GM19043 (cell line): ENCODE results near the gene ACBD4.
"Not testable (repeated sequence)": the region's sequence is repeated elsewhere in the genome, so short reads cannot be mapped to it uniquely, and the experiment has no call there.

ENCODE experiments used
- ATAC-seq: cut with Tn5 transposase; IDR thresholded peaks from one replicate; pipeline ENCODE4 v1.9.1; 2021; ENCODE audit warnings: low read depth; ENCODE audit not compliant: unreplicated experiment

The ACBD4 gene

DNA sequence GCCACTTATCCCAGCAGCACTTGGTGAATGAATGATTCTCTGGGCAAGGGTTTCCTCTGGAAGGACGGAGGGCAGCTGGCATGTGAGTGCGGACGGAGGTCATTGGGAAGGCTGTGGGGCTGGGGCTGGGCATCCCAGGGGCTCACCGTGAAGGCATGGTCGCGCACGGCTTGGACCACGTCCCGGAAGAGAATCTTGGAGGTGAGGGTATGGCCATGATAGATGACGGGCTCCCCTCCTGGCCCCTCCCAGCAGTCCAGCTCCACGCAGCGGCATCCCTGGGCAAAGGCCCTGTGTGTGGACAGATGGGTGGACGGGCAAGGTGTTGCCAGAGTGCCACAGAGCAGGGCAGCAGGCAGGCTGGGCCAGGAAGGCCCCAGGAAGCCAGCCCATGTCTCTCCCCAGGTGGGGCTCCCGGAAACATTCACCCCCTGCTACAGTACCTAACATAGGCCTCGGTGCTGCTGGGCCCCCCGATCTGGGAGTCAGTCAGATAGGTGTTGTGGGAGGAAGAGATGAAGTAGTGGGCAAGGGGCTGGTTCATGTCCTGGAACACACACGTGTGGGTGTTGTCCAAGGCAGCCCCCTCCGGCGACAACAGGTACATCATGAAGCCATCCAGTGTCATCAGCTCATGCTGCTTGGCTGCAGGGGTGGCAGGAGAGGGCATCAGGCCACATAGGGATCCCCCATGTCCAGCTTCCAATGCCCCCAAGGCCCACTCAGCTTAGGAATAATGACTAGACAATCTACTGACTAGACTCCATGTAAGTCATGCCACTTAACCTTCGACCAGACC is 17.4 kb upstream of the ACBD4 start:
- ATAC-seq = no peak

DNA sequence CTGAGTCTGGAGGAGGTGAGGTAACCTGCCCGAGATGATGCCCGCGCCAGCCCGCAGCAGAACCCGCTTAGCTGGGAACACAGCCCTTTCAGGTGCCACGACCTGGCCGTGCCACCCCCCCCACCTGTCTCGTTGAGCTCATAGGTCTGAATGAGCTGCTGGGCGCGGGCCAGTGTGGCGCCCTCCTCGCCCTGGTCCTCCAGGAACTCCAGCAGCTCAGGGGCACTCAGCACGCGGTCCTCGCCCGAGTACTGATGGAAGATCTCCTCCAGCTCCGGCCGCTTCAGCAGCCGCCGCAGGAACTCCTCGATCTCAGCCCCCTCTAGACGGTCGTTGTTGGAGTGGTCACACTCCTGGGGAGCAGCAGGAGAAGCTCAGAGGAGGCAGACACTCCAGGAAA is 16.8 kb upstream of the ACBD4 start:
- no peak for ATAC-seq

DNA sequence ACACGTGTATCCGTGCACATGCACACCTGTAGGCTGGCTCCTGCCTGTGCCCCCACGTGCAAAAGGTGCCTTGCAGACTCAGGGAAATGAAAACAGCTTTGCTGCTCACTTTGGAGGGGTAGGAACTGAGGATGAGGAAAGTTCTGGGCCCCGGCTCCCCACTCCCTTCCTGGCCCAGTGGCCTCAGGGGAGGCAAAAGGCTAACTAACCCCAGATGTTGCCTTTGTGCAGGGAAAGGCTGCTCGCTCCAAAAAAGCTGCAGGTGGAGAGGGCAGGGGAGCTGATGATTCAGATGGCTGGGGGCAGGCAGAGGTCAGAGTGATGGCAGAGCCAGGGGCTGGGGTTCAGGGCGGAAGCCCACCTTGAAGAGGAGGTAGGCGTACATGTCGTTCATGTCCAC is 15.5 kb upstream of the ACBD4 start:
- ATAC-seq = no peak

DNA sequence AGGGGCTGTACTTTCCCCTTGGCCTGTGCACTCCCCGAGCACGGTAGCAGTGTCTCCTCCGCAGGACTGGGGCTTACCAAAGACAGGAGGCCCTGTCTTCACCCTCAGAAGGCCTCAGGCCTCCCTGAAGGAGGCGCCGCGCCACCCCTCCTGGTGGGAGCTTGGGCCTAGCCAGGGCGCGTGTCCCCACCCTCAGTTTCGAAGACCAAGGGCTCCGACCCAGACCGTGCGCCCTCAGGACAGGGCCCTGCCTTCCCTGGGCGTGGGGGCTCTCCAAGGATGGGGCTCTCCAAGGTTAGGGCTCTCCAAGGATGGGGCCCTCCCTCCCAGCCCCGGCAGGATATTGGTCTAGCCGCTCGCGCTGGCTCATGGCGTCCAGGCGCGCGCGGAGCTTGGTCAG is 14.9 kb upstream of the ACBD4 start:
- ATAC-seq = no peak

DNA sequence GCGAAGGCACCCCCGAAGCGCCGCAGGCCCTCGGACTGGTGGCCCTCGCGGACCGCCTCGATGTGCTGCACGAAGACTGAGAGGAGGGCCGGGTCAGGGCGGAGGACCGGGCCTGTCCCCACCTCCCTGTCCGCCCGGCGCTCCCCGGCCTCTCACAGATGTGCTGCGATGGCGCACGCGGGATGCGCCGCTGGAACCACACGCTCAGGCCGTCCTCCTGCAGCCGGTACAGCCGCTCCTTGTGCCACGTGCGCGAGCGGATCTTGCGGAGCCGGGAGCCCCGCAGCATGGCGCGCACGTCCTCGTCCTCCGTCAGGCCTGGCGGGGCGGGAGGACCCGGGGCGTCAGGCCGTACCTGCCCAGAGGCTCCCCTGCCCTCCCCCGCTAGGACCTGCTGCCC is 14.4 kb upstream of the ACBD4 start:
- ATAC-seq = no peak

DNA sequence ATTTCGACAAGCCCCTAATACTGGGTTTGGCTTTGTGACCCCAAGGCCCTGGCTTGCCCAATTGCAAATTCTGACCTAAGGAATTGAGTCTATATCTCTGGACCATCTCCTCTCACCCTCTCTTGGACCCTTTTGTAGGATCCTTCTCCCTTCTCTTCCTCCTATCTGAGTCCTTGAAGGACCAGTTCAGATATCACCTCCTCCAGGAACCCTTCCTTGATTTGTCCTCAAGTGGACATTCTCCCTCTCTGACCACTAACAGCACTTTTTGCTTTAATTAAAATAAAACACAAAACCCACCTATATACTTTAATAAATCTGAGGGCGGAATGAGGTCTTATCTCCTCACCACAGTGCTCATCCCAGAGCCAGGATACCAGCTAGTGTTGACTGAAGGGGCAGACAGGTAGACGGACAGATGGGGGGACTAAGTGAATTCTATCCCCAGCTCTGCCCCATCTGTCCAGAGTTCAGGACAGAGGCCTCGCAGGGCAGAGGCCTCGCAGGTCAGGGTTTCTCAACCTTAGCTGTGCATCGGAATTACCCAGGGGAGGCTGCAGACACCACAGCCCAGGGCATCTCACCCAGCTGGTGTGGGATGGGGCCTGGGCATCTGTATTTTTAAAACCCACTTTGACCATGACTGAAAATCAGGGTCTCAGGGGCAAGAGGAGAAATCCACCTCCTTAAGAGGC is 12.3 kb upstream of the ACBD4 start:
- no peak for ATAC-seq

DNA sequence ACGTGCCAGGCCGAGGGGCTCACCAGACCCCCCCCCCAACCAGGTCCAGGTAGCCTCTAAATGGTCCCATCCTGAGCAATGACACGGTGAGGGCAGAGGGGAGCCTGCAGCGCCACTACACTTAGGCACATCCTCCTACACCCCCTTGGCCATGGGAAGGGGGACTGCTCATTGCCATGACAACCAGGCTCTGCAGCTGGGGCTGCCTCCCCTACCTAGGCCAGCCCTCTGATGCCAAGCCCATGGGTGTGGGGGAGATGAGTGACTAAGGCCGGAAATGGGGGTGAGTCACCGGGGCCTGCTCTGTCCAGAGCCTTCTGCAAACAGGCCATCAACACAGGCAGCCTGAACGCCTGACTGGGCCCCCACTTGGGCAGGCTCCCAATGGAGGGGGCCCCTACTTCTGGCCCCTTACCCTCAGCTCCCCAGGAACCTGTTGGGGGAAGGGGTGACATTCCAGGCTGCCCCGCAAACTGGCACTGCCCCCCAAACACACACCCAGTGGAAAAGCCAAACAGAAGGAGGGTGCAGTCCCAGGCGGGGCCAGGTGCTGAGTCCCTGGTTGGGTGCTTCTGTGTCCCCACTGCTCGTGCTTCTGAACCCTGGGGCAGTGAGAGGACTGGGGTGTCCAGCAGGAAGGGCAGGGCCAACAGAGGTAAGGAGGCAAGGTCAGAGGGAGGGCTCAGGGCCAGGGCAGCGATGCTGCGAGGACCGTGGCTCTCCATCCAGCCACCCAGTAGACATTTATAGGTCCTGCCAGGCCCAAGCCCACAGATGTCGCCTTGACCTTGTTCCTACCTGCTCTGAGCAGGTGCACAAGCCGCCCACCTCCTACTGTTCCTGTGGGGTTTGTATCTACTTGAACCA is 11.3 kb upstream of the ACBD4 start:
- ATAC-seq = no peak

DNA sequence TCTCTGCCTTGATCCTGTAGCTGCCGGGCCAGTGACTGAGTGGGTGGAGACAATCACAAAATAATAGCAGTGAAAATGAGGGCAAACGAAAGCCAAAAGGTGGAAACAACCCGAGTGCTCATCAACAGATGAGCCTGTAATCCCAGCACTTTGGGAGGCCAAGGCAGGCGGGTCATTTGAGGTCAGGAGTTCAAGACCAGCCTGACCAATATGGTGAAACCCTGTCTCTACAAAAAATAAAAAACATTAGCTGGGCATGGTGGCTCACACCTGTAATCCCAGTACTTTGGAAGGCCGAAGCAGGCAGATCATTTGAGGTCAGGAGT is 10.7 kb upstream of the ACBD4 start:
- not testable (repeated sequence) for ATAC-seq

DNA sequence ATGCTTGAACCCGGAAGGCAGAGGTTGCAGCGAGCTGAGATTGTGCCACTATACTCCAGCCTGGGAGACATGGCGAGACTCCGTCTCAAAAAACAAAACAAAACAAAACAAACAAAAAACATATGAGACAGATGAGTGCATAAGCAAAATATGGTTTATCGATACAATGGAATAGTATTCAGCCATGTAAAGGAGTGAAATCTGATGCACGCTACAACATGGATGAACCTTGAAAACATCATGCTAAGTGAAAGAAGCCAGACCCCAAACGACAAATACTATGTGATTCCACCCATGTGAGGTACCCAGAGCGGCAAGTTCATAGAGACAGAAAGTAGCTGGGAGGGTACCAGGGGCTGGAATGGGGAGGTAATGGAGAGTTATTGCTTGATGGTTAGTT is 10.0 kb upstream of the ACBD4 start:
- ATAC-seq = no peak

DNA sequence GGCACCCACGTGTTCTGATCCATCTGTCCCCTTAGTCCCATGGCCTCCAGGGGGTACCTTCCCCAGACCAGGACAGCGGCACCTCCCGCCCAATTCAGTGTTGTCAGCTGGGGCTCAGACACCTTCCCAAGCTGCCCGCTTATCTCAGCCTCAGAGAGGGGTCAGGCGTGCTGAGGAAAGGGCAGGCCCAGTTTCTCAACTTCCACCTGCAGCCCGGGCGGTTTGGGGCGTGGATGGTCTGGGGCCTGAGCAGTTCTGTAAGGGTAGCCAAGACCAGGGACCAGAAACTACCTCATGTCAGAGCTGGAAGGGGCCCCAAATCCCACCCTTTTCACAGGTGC is 8.3 kb upstream of the ACBD4 start:
- no peak for ATAC-seq

DNA sequence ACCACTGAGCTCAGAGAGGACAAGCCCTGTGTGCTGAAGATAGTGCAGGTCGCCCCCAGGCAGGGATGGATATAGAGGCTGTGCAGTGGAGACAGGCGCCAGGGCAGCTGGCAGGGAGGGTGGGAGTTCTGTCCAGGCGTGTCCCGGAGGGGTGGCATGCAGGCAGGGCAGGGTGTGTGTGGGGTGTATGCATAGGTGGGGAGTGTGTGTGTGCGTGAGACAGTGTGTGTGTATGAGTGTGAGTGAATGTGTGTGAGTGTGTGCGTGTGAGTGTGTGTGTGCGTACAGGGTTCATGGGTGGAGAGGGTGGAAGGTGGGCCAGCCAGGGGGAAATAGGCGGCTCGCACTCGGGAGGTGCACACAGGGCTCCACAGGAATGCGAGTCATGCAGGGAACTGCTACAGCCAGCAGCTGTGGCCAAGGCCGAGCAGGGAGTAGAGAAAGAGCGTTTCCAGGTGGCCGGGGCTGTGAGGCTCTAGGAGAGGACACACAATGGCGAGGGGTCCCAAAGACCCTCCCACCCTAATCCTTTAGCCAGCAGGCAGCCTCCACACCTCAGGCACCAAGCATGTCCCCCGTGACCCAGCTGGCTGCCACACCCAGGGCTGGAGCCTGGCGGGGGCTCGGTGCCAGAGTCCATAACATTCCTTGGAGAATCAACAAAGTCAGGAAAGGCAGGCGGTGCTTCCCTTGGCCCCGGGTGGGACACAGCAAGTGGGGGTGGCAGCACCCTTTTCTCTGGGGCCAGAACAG is 7.8 kb upstream of the ACBD4 start:
- ATAC-seq = no peak

DNA sequence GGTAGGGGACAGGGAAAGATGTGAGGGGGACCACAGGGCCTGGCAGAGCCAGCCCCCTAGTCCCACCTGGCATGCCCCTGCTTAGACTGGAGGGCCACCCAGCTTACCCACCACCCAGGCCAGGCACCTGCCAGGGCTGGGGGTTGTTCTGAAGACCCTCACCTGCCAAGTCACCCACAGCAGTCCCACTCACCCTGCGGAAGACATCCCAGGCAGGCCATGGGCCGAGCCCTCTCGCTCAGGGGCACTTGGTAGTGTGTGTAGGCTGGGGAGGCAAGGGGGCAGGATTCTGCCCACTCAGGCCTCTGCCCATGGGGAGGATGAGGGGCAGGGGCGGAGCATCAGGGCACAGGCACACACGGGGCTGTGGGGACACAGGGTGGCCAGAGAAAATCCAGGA is 7.2 kb upstream of the ACBD4 start:
- no peak for ATAC-seq

DNA sequence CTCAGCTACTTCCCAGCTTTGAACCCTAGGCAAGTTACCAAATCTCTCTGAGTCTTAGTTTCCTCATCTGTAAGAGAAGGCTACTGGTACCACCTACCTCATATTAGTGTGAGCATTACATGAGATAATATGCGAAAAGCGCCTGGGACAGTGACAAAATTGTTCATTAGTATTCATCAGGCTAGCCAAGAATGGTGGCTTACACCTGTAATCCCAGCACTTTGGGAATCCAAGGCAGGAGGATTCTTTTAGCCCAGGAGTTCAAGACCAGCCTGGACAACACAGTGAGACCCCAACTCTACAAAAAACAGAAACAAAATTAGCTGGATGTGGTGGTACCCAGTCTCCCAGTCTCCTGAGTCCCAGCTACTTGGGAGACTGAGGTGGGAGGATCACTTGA is 6.5 kb upstream of the ACBD4 start:
- ATAC-seq = no peak

DNA sequence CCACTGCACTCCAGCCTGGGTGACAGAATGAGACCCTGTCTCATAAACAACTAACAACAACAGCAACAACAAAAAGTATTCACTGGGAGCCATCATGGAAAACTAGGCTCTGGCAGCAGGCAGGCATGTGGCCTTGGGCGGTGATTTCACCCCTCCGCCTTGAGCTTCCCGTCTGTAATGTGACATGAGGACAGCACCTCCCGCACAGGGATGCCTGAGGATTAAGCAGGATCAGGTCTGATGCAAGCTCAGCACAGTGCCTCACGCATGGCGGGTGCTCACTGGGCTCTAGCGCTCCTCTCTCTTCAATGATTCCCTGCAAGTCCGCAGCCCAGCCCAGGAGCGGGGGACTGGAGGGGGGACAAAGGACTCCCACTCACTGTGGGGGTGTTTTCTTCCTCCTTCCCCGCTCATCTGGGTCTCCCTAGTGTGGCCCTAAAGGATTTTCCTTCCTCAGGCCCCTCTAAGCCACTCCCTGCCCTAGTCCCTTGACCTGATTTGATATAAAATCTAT is 6.0 kb upstream of the ACBD4 start:
- no peak for ATAC-seq

DNA sequence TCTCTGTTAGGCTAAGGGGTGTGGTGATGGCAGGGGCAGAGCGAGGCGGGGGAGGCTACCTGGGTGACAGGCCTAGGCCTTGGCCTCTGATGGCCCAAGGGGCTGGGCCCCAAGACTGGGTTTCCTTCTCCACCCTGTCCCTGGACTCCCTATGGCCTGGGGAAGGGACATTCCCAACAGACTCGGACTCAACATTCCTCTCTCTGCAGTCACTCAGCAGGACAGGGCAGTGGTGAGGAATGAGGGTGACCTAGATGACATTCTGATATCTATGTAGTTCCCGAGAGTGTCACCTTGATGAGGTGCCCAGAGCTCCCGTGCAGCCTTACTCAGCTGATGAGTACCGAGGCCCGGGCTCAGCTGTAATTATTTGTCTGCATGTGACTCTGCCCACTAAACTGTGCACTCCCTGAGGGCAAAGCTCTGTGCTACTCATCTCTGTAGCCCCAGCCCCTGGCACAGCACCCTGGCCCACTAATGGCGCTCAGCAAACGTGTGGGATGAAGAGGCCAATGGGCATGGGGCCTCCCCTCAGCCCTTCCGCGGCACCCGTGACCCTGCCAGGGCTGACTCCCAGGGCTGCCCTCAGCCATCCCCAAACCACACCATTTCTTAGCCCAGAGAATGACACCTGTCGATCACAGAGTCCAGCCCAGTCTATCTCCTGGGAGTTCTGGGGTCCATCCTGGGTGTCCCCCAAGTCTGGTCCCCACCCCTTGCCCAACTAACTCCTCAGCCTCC is 5.4 kb upstream of the ACBD4 start:
- no peak for ATAC-seq

DNA sequence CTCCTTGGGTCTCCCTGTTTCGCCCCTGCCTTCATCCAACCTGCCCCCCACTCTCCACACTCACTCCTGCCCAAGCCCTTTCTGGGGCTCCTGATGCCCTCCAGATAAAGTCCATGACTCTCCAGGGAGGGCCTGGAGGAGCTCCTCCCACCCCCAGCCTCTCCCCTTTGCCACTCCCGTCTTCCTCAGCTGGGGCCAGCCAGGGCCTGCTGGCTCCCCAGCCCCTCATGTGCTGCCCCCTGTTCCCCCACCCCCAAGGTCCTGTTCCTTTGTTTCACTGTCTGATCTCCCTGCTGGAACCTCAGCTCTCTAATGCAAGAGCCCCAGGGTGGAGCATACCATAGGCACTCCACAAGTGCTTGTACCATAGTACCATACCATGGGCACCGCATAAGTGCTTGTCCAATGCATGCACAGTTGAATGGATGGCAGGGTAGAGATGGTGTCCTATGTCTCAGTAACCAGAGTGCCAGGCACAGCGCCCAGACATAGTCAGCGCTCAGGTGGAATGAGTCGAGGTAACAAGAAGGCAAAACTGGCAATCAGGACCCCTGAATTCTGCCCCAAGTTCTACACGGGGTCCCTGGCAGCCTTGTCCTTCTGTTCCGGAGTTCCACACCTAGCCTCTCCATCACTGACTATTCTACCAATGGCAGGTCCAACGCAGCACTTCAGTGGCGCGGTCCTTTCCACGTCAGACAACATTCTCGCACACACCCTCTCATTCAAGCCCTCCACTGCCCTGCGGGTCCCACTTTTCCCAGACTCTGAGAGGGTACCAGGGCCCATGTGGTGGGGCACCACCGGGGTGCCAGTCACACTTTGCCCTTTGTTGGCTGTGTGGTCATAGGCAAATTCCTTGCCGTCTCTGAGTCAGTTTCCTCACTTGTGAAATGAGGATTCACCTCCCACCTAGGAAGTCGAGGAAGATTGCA is 4.5 kb upstream of the ACBD4 start:
- ATAC-seq = no peak

DNA sequence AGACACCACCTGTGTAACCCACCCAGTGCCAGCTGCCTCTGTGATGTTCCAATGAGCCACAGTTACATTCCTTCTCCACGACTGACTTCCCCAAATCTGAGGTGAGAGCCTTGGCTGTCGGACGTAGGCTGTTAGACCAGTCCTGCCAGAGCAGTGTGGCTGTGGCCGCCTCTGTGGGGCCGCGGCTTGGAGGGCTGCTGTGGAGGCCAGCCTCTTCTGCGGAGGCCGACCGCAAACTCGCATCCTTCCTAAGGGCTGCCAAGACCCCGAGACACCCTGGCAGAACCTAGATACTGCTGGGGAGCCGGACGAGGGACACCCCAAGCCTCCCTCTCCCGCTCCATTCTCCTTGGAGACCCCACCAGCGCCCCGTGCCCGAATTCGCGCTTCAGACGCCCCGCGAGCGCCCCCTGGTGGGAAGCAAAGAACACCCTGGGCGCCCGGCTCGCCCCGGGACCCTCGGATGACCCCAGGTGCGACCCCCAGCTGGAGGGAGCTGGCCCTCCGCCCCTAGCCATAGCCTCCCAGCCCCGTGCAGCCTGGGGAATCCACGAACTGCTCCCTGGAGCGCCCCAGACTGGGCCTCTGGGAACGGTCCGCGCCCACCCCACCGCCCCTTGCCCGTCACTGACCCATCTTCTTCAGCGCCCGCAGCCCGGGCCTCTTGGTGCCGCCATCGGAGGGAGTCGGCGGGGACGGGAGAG is 3.7 kb upstream of the ACBD4 start:
- ATAC-seq = no peak

DNA sequence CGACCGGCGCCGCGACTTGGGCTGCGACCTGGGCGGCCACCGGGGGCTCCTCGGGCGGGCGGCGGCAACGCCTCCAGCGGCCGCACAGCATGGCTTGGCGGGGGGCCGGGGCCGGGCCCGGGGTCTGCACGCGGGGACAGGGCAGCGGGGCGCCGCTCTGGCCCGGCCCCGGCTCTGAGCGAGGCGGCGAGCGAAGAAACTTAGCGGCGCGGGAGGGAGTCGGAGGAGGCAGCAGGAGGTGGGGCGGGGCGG is 3.2 kb upstream of the ACBD4 start, which contains the start of gene PLCD3:
TSS of gene PLCD3 (minus strand) at position 196 of the 252 bp plus-strand sequence. CDS start at position 91, 105 bp downstream.
- ATAC-seq = no peak
